NT2/D1 (cell line): ENCODE measurements around the gene SIGLEC6.

Source experiments
- SUZ12 ChIP-seq: IDR thresholded peaks from 2 replicates; pipeline ENCODE4 v1.6.1; 2011; ENCODE audit not compliant: insufficient read length, insufficient read depth; ENCODE audit errors: extremely low read depth
- YY1 ChIP-seq: IDR thresholded peaks from 2 replicates; pipeline ENCODE4 v1.6.1; 2011; ENCODE audit not compliant: insufficient read length, insufficient read depth
- ZNF274 ChIP-seq: IDR thresholded peaks from 2 replicates; pipeline ENCODE4 v1.6.1; 2011; ENCODE audit warnings: mild to moderate bottlenecking, low read depth, low read length

DNA sequence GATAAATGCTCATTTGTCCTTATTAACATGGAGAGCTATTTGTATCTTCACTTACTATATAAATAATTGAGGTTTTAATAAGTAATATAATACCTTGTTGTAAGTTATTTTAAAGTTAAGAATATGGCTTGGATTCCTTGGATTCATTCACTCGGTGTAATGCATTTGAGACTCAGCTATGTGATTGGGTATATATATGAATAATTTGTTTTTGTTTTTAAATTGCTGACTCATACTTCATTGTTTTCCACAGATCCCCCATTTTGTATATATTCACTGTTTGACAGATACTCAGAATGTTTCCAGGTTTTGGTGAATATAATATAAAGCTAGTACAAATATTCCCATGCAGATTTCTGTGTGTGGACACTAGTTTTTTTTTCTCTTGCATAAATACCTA is 59.9 kb downstream of the SIGLEC6 start:
- TF ChIP-seq YY1 (no peak), ZNF274 (no peak), SUZ12 (no peak)
